Adipose tissue (tissue), 3 donors: ENCODE data around the gene PDGFRB. TPM values are rescaled to one million over a fixed set of nuclear protein-coding genes. Genes with fewer than 3 reads are reported as not detected.

Source experiments
- H3K27ac ChIP-seq: one replicate; pipeline ENCODE4 v1.5.1; 2013; ENCODE audit warnings: low read depth, low read length
- WGBS, 3 donors: extraction: QIAGEN DNeasy Blood & Tissue Kit; methylation state at CpG; one replicate each; pipeline ENCODE4 v1.1.7; 2013; 5-methylcytosine and 5-hydroxymethylcytosine counted together
- polyA plus RNA-seq, 3 donors: library from polyadenylated mRNA; stranded (reverse); fragments of 200-250 nt; gene quantifications; one replicate each; pipeline ENCODE4 v1.2.3, GENCODE V29; 2013
- donor health status: healthy with polysubstance abuse.
- donor health status: Bipolar disorder and iron deficiency.
- donor health status: healthy.

Gene PDGFRB
- polyA plus RNA-seq, 3 donors: 13.7 to 102 (median 70.7) TPM

GRCh38 chr5:150082889-150083288 lies 72.8 kb downstream of the PDGFRB start:
- WGBS, 3 donors: 35 to 77% (median 60%) methylated on average over 6 of the region's 6 CpGs

GRCh38 chr5:150082374-150082773 lies 73.3 kb downstream of the PDGFRB start:
- H3K27ac ChIP-seq: no peak overlapping the region
- 24 to 42% (median 29%) methylated on average over 3 of the region's 3 CpGs for WGBS, 3 donors

More at GRCh38 chr5:150082889-150083288, 72.8 kb downstream of the PDGFRB start:
- H3K27ac ChIP-seq: no peak overlapping the region

- 10 to 40% (median 17%) methylated on average over 15 of the region's 15 CpGs for WGBS, 3 donors
- H3K27ac ChIP-seq: no peak overlapping the region
These were observed 73.9 kb downstream of the PDGFRB start for GRCh38 chr5:150081541-150082283.

GRCh38 chr5:150080696-150081435 lies 74.8 kb downstream of the PDGFRB start:
- WGBS, 3 donors: 83 to 88% (median 84%) methylated on average over 15 of the region's 15 CpGs
- H3K27ac ChIP-seq: no peak overlapping the region

- H3K27ac ChIP-seq: no peak overlapping the region
- 94 to 98% (median 97%) methylated on average over 19 of the region's 19 CpGs for WGBS, 3 donors
These were observed 75.7 kb downstream of the PDGFRB start for GRCh38 chr5:150079909-150080461.

- WGBS, 3 donors: 84 to 95% (median 94%) methylated on average over 7 of the region's 7 CpGs
- no peak overlapping the region for H3K27ac ChIP-seq
These were observed 76.6 kb downstream of the PDGFRB start for GRCh38 chr5:150078802-150079689.

- 87 to 94% (median 92%) methylated on average over 8 of the region's 8 CpGs for WGBS, 3 donors
- no peak overlapping the region for H3K27ac ChIP-seq
These were observed 77.4 kb downstream of the PDGFRB start for GRCh38 chr5:150077996-150078801.

- H3K27ac ChIP-seq: no peak overlapping the region
- 84 to 92% (median 91%) methylated on average over 8 of the region's 8 CpGs for WGBS, 3 donors
These were observed 78.6 kb downstream of the PDGFRB start for GRCh38 chr5:150077060-150077459.

- whole genome bisulfite sequencing, 3 donors: 85 to 88% (median 85%) methylated on average over 4 of the region's 4 CpGs
- no peak overlapping the region for H3K27ac ChIP-seq
These were observed 79.8 kb downstream of the PDGFRB start for GRCh38 chr5:150075806-150076205.

GRCh38 chr5:150075233-150075632 lies 80.4 kb downstream of the PDGFRB start:
- no peak overlapping the region for H3K27ac ChIP-seq
- 67 to 93% (median 91%) methylated on average over 4 of the region's 4 CpGs for WGBS, 3 donors

- 69 to 79% (median 77%) methylated on average over 3 of the region's 3 CpGs for WGBS, 3 donors
- no peak overlapping the region for H3K27ac ChIP-seq
These were observed 82.0 kb downstream of the PDGFRB start for GRCh38 chr5:150073677-150074076.

GRCh38 chr5:150073086-150073625 lies 82.5 kb downstream of the PDGFRB start:
- no peak overlapping the region for H3K27ac ChIP-seq
- WGBS, 3 donors: 57 to 96% (median 96%) methylated on average over 5 of the region's 5 CpGs

- WGBS, 3 donors: 89 to 95% (median 91%) methylated on average over 3 of the region's 3 CpGs
These were observed 84.8 kb downstream of the PDGFRB start for GRCh38 chr5:150070821-150071220.

GRCh38 chr5:150069672-150070627 lies 85.7 kb downstream of the PDGFRB start:
- WGBS, 3 donors: 78 to 88% (median 88%) methylated on average over 25 of the region's 25 CpGs

More at GRCh38 chr5:150070821-150071220, 84.8 kb downstream of the PDGFRB start:
- no peak overlapping the region for H3K27ac ChIP-seq

GRCh38 chr5:150068961-150069645 lies 86.5 kb downstream of the PDGFRB start:
- H3K27ac ChIP-seq: no peak overlapping the region
- WGBS, 3 donors: 79 to 85% (median 85%) methylated on average over 12 of the region's 12 CpGs

More at GRCh38 chr5:150069672-150070627, 85.7 kb downstream of the PDGFRB start:
- H3K27ac ChIP-seq: no peak overlapping the region

GRCh38 chr5:150068472-150068871 lies 87.2 kb downstream of the PDGFRB start:
- 48 to 56% (median 54%) methylated on average over 4 of the region's 4 CpGs for WGBS, 3 donors
- H3K27ac ChIP-seq: no peak overlapping the region
